Gastroesophageal sphincter (tissue), 3 donors: ENCODE measurements around the gene INSIG1.

Experiments used
- EP300 ChIP-seq: sonication (generic); formaldehyde crosslinking; IDR thresholded peaks from one replicate; pipeline ENCODE4 v1.6.1; 2017; ENCODE audit warnings: antibody characterized with exemption, mild to moderate bottlenecking
- POLR2A ChIP-seq, 2 donors: fragments of 450-650 bp; IDR thresholded peaks; one replicate each; pipeline ENCODE4 v1.6.1; 2017; ENCODE audit warnings: antibody characterized with exemption in 2 of 2, mild to moderate bottlenecking in 2 of 2, moderate library complexity in 1 of 2
- TF ChIP-seq, protein P1 (sequence below), 4 experiments: fragments of 200-600 bp in 2 of 4; fragments of 450-650 bp in 2 of 4; sonication (generic) in 1 of 4; IDR thresholded peaks; one replicate each; pipeline ENCODE4 v1.5.1; 2017 to 2019; ENCODE audit warnings: antibody characterized with exemption in 4 of 4, mild to moderate bottlenecking in 2 of 4, moderate library complexity in 2 of 4

GRCh38 chr7:155280446-155281397 lies 17.0 kb upstream of the INSIG1 start:
- TF ChIP-seq, protein P1, sequence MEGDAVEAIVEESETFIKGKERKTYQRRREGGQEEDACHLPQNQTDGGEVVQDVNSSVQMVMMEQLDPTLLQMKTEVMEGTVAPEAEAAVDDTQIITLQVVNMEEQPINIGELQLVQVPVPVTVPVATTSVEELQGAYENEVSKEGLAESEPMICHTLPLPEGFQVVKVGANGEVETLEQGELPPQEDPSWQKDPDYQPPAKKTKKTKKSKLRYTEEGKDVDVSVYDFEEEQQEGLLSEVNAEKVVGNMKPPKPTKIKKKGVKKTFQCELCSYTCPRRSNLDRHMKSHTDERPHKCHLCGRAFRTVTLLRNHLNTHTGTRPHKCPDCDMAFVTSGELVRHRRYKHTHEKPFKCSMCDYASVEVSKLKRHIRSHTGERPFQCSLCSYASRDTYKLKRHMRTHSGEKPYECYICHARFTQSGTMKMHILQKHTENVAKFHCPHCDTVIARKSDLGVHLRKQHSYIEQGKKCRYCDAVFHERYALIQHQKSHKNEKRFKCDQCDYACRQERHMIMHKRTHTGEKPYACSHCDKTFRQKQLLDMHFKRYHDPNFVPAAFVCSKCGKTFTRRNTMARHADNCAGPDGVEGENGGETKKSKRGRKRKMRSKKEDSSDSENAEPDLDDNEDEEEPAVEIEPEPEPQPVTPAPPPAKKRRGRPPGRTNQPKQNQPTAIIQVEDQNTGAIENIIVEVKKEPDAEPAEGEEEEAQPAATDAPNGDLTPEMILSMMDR (IDR thresholded peaks at IDR 0.05) = no peak
- TF ChIP-seq POLR2A (IDR thresholded peaks at IDR 0.05) (no peak), EP300 (no peak)
